ENCODE data around the gene KIAA0408. TPM values are rescaled to one million over a fixed set of nuclear protein-coding genes. Genes with fewer than 3 reads are reported as not detected.

Gene KIAA0408
- 1 to 10 TPM; 2.2 to 6.4 (median 3.5) TPM for total RNA-seq
- total RNA-seq (2013): 2.5 TPM
- 0 to 0.89 (median 0.21) reads per million in 29 experiments for total RNA-seq

- POLR2A ChIA-PET: interaction anchor here in 1 of 2 donors (0.6 kb wide), 1 partner anchor 27 kb away, joined by 3 read pairs; no protein-coding TSS in a partner anchor
- H3K4me3 Mint-ChIP-seq: no peak within 1 kb of the TSS
- H3K27me3 Mint-ChIP-seq: peaks cover 1 to 3% of the 10 kb centered on the region in 2 donors
- Histone ChIP-seq H3K27me3 (replicated peaks in 1 of 2; ENCODE audit: control insufficient read depth in 2 of 2, extremely low read depth in 1 of 2, insufficient read depth in 2 of 2, low read length in 1 of 2) (no peaks in the 10 kb centered on the region), H3K36me3 (ENCODE audit: control insufficient read depth in 2 of 2, extremely low read depth in 1 of 2, insufficient read depth in 1 of 2, low read length in 1 of 2) (no peaks in the 10 kb centered on the region), H3K27ac (ENCODE audit: low read length) (no peak within 1 kb of the TSS), H3K4me1 (ENCODE audit: control insufficient read depth in 1 of 2, extremely low read depth in 1 of 2, insufficient read depth in 2 of 2, low read length in 2 of 2) (peaks cover 0 to 6% of the 10 kb centered on the region in 2 experiments), H3K9me3 (no peaks in the 10 kb centered on the region), H3K4me3 (ENCODE audit: control insufficient read depth in 1 of 2, extremely low read depth in 1 of 2, low read length in 1 of 2) (no peak within 1 kb of the TSS)
- 75% methylated on average over 2 of the region's 4 CpGs for WGBS (ENCODE audit: insufficient coverage)
- peaks cover 2% of the 10 kb centered on the region for H3K36me3 Mint-ChIP-seq
- no peaks in the 10 kb centered on the region for H3K9me3 Mint-ChIP-seq
- ATAC-seq (replicated peaks in 1 of 4): no peak
- CTCF ChIA-PET: interaction anchor here in 1 of 2 donors (1.2 kb wide), 1 partner anchor 79 kb away, joined by 3 read pairs; no protein-coding TSS in a partner anchor
- H3K4me1 Mint-ChIP-seq: peaks cover 0 to 4% (median 0%) of the 10 kb centered on the region in 3 donors
- no peak within 1 kb of the TSS for H3K27ac Mint-ChIP-seq
- DNase-seq: no peak
Observed at GRCh38 chr6:127459231-127459641, at the start of gene KIAA0408. TSS of gene KIAA0408 (minus strand) at chr6:127459389. CDS start at chr6:127453981, 5,408 bp downstream.

- Histone ChIP-seq H3K4me1 (ENCODE audit: control insufficient read depth in 1 of 2, extremely low read depth in 1 of 2, insufficient read depth in 2 of 2, low read length in 2 of 2) (no peaks in the 10 kb centered on the region), H3K27ac (ENCODE audit: low read length) (no peak overlapping the region), H3K27me3 (replicated peaks in 1 of 2; ENCODE audit: control insufficient read depth in 2 of 2, extremely low read depth in 1 of 2, insufficient read depth in 2 of 2, low read length in 1 of 2) (no peaks in the 10 kb centered on the region), H3K36me3 (ENCODE audit: control insufficient read depth in 2 of 2, extremely low read depth in 1 of 2, insufficient read depth in 1 of 2, low read length in 1 of 2) (no peaks in the 10 kb centered on the region), H3K9me3 (no peaks in the 10 kb centered on the region), H3K4me3 (ENCODE audit: control insufficient read depth in 1 of 2, extremely low read depth in 1 of 2, low read length in 1 of 2) (no peak overlapping the region)
- no peak for DNase-seq
- WGBS (ENCODE audit: insufficient coverage): no CpG with 5 or more reads among the region's 1 CpG
- Mint-ChIP-seq H3K9me3 (no peaks in the 10 kb centered on the region), H3K36me3 (peaks cover 21% of the 10 kb centered on the region), H3K4me1 (no peaks in the 10 kb centered on the region), H3K27ac (no peak overlapping the region), H3K4me3 (no peak overlapping the region), H3K27me3 (no peaks in the 10 kb centered on the region)
- CTCF ChIA-PET: interaction anchor here in 1 of 2 donors (1.3 kb wide), 1 partner anchor 9 kb away, joined by 3 read pairs; no protein-coding TSS in a partner anchor
- POLR2A ChIA-PET: no interaction called here
- ATAC-seq (replicated peaks in 1 of 4): no peak
Observed at GRCh38 chr6:127506894-127507293, 47.7 kb upstream of the KIAA0408 start.

GRCh38 chr6:127503022-127503421 is 43.8 kb upstream of the KIAA0408 start:
- Histone ChIP-seq H3K9me3 (no peaks in the 10 kb centered on the region), H3K4me1 (ENCODE audit: control insufficient read depth in 1 of 2, extremely low read depth in 1 of 2, insufficient read depth in 2 of 2, low read length in 2 of 2) (no peaks in the 10 kb centered on the region), H3K27me3 (replicated peaks in 1 of 2; ENCODE audit: control insufficient read depth in 2 of 2, extremely low read depth in 1 of 2, insufficient read depth in 2 of 2, low read length in 1 of 2) (no peaks in the 10 kb centered on the region), H3K4me3 (ENCODE audit: control insufficient read depth in 1 of 2, extremely low read depth in 1 of 2, low read length in 1 of 2) (no peak overlapping the region), H3K27ac (ENCODE audit: low read length) (no peak overlapping the region), H3K36me3 (ENCODE audit: control insufficient read depth in 2 of 2, extremely low read depth in 1 of 2, insufficient read depth in 1 of 2, low read length in 1 of 2) (no peaks in the 10 kb centered on the region)
- ChIA-PET CTCF (interaction anchor here in 1 of 2 donors (1.1 kb wide), 1 partner anchor 14 kb away, joined by 3 read pairs; no protein-coding TSS in a partner anchor), POLR2A (no interaction called here)
- Mint-ChIP-seq H3K4me1 (no peaks in the 10 kb centered on the region), H3K9me3 (no peaks in the 10 kb centered on the region), H3K27ac (no peak overlapping the region), H3K4me3 (no peak overlapping the region), H3K36me3 (peaks cover 4% of the 10 kb centered on the region), H3K27me3 (no peaks in the 10 kb centered on the region)
- DNase-seq (no peak), ATAC-seq (replicated peaks in 1 of 4) (no peak)
- 95% methylated on average over 3 of the region's 3 CpGs for WGBS (ENCODE audit: insufficient coverage)

- Mint-ChIP-seq H3K36me3 (no peaks in the 10 kb centered on the region), H3K27me3 (peaks cover 0 to 6% of the 10 kb centered on the region in 2 donors), H3K4me3 (no peak overlapping the region), H3K9me3 (no peaks in the 10 kb centered on the region), H3K4me1 (peaks cover 0 to 4% (median 0%) of the 10 kb centered on the region in 3 donors), H3K27ac (no peak overlapping the region)
- CTCF ChIA-PET: interaction anchor here in 1 of 2 donors (1.0 kb wide), 1 partner anchor 33 kb away, joined by 4 read pairs; no protein-coding TSS in a partner anchor
- no peaks in the 10 kb centered on the region for H3K9me3 ChIP-seq
- no peaks in the 10 kb centered on the region for H3K27me3 ChIP-seq (replicated peaks in 1 of 2; ENCODE audit: control insufficient read depth in 2 of 2, extremely low read depth in 1 of 2, insufficient read depth in 2 of 2, low read length in 1 of 2)
- H3K27ac ChIP-seq (ENCODE audit: low read length): no peak overlapping the region
- no CpG with 5 or more reads among the region's 1 CpG for WGBS (ENCODE audit: insufficient coverage)
- H3K36me3 ChIP-seq (ENCODE audit: control insufficient read depth in 2 of 2, extremely low read depth in 1 of 2, insufficient read depth in 1 of 2, low read length in 1 of 2): no peaks in the 10 kb centered on the region
- POLR2A ChIA-PET: no interaction called here
- no peaks in the 10 kb centered on the region for H3K4me1 ChIP-seq (ENCODE audit: control insufficient read depth in 1 of 2, extremely low read depth in 1 of 2, insufficient read depth in 2 of 2, low read length in 2 of 2)
- ATAC-seq (replicated peaks in 1 of 4) (no peak), DNase-seq (no peak)
- no peak overlapping the region for H3K4me3 ChIP-seq (ENCODE audit: control insufficient read depth in 1 of 2, extremely low read depth in 1 of 2, low read length in 1 of 2)
Observed at GRCh38 chr6:127497410-127497809, 38.2 kb upstream of the KIAA0408 start.

- no peak overlapping the region for H3K27ac ChIP-seq (ENCODE audit: low read length)
- POLR2A ChIA-PET: interaction anchor here in 1 of 2 donors (0.7 kb wide), 1 partner anchor 19 kb away, joined by 3 read pairs; no protein-coding TSS in a partner anchor
- no peaks in the 10 kb centered on the region for H3K36me3 ChIP-seq (ENCODE audit: control insufficient read depth in 2 of 2, extremely low read depth in 1 of 2, insufficient read depth in 1 of 2, low read length in 1 of 2)
- H3K9me3 Mint-ChIP-seq: no peaks in the 10 kb centered on the region
- H3K27me3 Mint-ChIP-seq: peaks cover 0 to 6% of the 10 kb centered on the region in 2 donors
- peaks cover 4% of the 10 kb centered on the region for H3K36me3 Mint-ChIP-seq
- H3K4me1 Mint-ChIP-seq: peaks cover 0 to 4% (median 0%) of the 10 kb centered on the region in 3 donors
- no CpG with 5 or more reads among the region's 1 CpG for WGBS (ENCODE audit: insufficient coverage)
- CTCF ChIA-PET: interaction anchor here in 1 of 2 donors (1.0 to 1.5 kb wide), 2 partner anchors 20 to 32 kb away, joined by 4 to 6 read pairs; no protein-coding TSS in a partner anchor
- H3K4me3 ChIP-seq (ENCODE audit: control insufficient read depth in 1 of 2, extremely low read depth in 1 of 2, low read length in 1 of 2): no peak overlapping the region
- no peaks in the 10 kb centered on the region for H3K4me1 ChIP-seq (ENCODE audit: control insufficient read depth in 1 of 2, extremely low read depth in 1 of 2, insufficient read depth in 2 of 2, low read length in 2 of 2)
- ATAC-seq (replicated peaks in 1 of 4) (no peak), DNase-seq (no peak)
- no peak overlapping the region for H3K4me3 Mint-ChIP-seq
- H3K27me3 ChIP-seq (replicated peaks in 1 of 2; ENCODE audit: control insufficient read depth in 2 of 2, extremely low read depth in 1 of 2, insufficient read depth in 2 of 2, low read length in 1 of 2): no peaks in the 10 kb centered on the region
- H3K27ac Mint-ChIP-seq: no peak overlapping the region
- no peaks in the 10 kb centered on the region for H3K9me3 ChIP-seq
Observed at GRCh38 chr6:127496471-127496870, 37.3 kb upstream of the KIAA0408 start.

- H3K4me1 ChIP-seq (ENCODE audit: control insufficient read depth in 1 of 2, extremely low read depth in 1 of 2, insufficient read depth in 2 of 2, low read length in 2 of 2): no peaks in the 10 kb centered on the region
- DNase-seq (no peak), ATAC-seq (replicated peaks in 1 of 4) (no peak)
- H3K36me3 ChIP-seq (ENCODE audit: control insufficient read depth in 2 of 2, extremely low read depth in 1 of 2, insufficient read depth in 1 of 2, low read length in 1 of 2): no peaks in the 10 kb centered on the region
- CTCF ChIA-PET: no interaction called here
- no peaks in the 10 kb centered on the region for H3K9me3 ChIP-seq
- H3K36me3 Mint-ChIP-seq: peaks cover 13% of the 10 kb centered on the region
- POLR2A ChIA-PET: no interaction called here
- peaks cover 0 to 6% of the 10 kb centered on the region in 2 donors for H3K27me3 Mint-ChIP-seq
- H3K4me1 Mint-ChIP-seq: peaks cover 0 to 8% (median 0%) of the 10 kb centered on the region in 3 donors
- no peak overlapping the region for H3K4me3 Mint-ChIP-seq
- H3K27ac Mint-ChIP-seq: no peak overlapping the region
- H3K27me3 ChIP-seq (replicated peaks in 1 of 2; ENCODE audit: control insufficient read depth in 2 of 2, extremely low read depth in 1 of 2, insufficient read depth in 2 of 2, low read length in 1 of 2): no peaks in the 10 kb centered on the region
- no peaks in the 10 kb centered on the region for H3K9me3 Mint-ChIP-seq
- no peak overlapping the region for H3K27ac ChIP-seq (ENCODE audit: low read length)
- H3K4me3 ChIP-seq (ENCODE audit: control insufficient read depth in 1 of 2, extremely low read depth in 1 of 2, low read length in 1 of 2): no peak overlapping the region
Observed at GRCh38 chr6:127494240-127494767, 35.1 kb upstream of the KIAA0408 start.
